Endometrium (tissue), 2 donors: ENCODE measurements around the gene HSPA2.
"Not testable (repeated sequence)": the region's sequence is repeated elsewhere in the genome, so short reads cannot be mapped to it uniquely, and the experiment has no call there.

Source experiments
- FAIRE-seq: peaks from 2 replicates; lab custom pipeline; 2012; peaks lifted over from hg19 to GRCh38; lab: Jason Lieb, UNC
- donor health status: control.
- donor health status: control.

The HSPA2 gene

GRCh38 chr14:64562436-64562835 is 21.9 kb downstream of the HSPA2 start:
- FAIRE-seq: no peak

GRCh38 chr14:64563696-64564095 is 23.2 kb downstream of the HSPA2 start:
- FAIRE-seq: no peak

- FAIRE-seq: no peak
These were observed 26.1 kb downstream of the HSPA2 start for GRCh38 chr14:64566651-64567122.

- FAIRE-seq: no peak
These were observed 28.6 kb downstream of the HSPA2 start for GRCh38 chr14:64569138-64569631.

GRCh38 chr14:64569646-64570045 is 29.1 kb downstream of the HSPA2 start:
- not testable (repeated sequence) for FAIRE-seq

- FAIRE-seq: no peak
These were observed 32.0 kb downstream of the HSPA2 start for GRCh38 chr14:64572386-64573104.

GRCh38 chr14:64573109-64573508 is 32.6 kb downstream of the HSPA2 start:
- no peak for FAIRE-seq

GRCh38 chr14:64574371-64575107 is 34.0 kb downstream of the HSPA2 start:
- no peak for FAIRE-seq

GRCh38 chr14:64577211-64577610 is 36.7 kb downstream of the HSPA2 start:
- FAIRE-seq: no peak

GRCh38 chr14:64580467-64580866 is 39.9 kb downstream of the HSPA2 start:
- no peak for FAIRE-seq

GRCh38 chr14:64581363-64581762 is 40.8 kb downstream of the HSPA2 start:
- FAIRE-seq: no peak

GRCh38 chr14:64581817-64582216 is 41.3 kb downstream of the HSPA2 start:
- FAIRE-seq: no peak

- FAIRE-seq: no peak
These were observed 43.6 kb downstream of the HSPA2 start for GRCh38 chr14:64584190-64584589.

- FAIRE-seq: no peak
These were observed 51.3 kb downstream of the HSPA2 start for GRCh38 chr14:64591809-64592208.
